ENCODE measurements around the gene NOS3. TPM values are rescaled to one million over a fixed set of nuclear protein-coding genes. Genes with fewer than 3 reads are reported as not detected.
A peak's percentile ranks its signal among the peaks of the same experiment; 100 is the strongest.
"Not testable (repeated sequence)": the region's sequence is repeated elsewhere in the genome, so short reads cannot be mapped to it uniquely, and the experiment has no call there.

NOS3 gene
- total and polyA plus RNA-seq, 9 of the 15 experiments (the other 6 are each of a cell fraction or from before 2014, with no cell fraction given), result 1.1 to 121 (median 23.6) TPM

DNA sequence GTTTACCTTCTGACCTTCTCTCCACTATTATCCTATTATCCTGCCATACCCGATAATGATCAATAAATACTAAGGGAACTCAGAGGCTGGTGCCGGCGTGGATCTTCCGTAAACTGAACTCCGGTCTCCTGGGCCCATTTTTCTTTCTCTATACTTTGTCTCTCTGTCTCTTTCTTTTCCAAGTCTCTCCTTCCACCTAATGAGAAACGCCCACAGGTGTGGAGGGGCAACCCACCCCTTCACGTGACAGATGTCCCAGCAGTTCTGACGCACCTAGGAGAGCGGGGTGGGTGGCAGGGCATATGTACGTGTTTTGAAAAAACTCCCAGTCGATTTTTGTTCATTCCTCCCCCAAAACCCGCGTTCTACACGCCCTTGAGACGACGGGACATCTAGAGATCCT lies 36.9 kb downstream of the NOS3 start (continued):
- TF ChIP-seq LEF1 (IDR thresholded peaks at IDR 0.05) (peak; percentile 52; the same call in 1 of the 2 replicates), RAD51 (IDR thresholded peaks at IDR 0.05; ENCODE audit: borderline replicate concordance, low read depth) (peak; percentile 72), ZNF311 (CRISPR knock-in tag; IDR thresholded peaks at IDR 0.05) (peak; percentile 47; the same call in 1 of the 2 replicates), MYC (CRISPR knock-in tag; IDR thresholded peaks at IDR 0.05; ENCODE audit: borderline replicate concordance, low read depth) (peak; percentile 68; the same call in 1 of the 2 replicates), BRD9 (IDR thresholded peaks at IDR 0.05; ENCODE audit: low read depth, partially characterized antibody) (peak; percentile 16), ERF (CRISPR knock-in tag; IDR thresholded peaks at IDR 0.05) (peak; percentile 71; the same call in 1 of the 2 replicates), SAP30 (IDR thresholded peaks at IDR 0.05; ENCODE audit: borderline replicate concordance, insufficient read depth, low read depth, low read length, poor library complexity, severe bottlenecking) (peak; percentile 35), ZBTB11 (CRISPR knock-in tag; IDR thresholded peaks at IDR 0.05) (0 out of 6 replicates have a peak, but pooled peaks of 1 of the 3 experiments have one; percentile 6), SMARCC2 (IDR thresholded peaks at IDR 0.05; ENCODE audit: low read depth) (peak; percentile 25; the same call in 1 of the 2 replicates), CXXC5 (CRISPR knock-in tag; IDR thresholded peaks at IDR 0.05) (0 out of 2 replicates have a peak, but pooled peaks have one; percentile 25), CAMTA2 (CRISPR knock-in tag; conservative IDR thresholded peaks at IDR 0.05) (0 out of 2 replicates have a peak, but pooled peaks have one; percentile 39), TAF7 (tag; IDR thresholded peaks at IDR 0.05) (0 out of 2 replicates have a peak, but pooled peaks have one; percentile 10), MITF (IDR thresholded peaks at IDR 0.05) (0 out of 2 replicates have a peak, but pooled peaks have one; percentile 10), SOX6 (IDR thresholded peaks at IDR 0.05) (0 out of 2 replicates have a peak, but pooled peaks have one; percentile 9), MLLT1 (IDR thresholded peaks at IDR 0.05) (peak in 1 of 2 experiments; percentile 65; a peak in 1 of 4 replicates)
- not testable (repeated sequence) for TF ChIP-seq MYC (IDR thresholded peaks at IDR 0.05; ENCODE audit: low read depth, low read length)
- TF ChIP-seq, protein P1, sequence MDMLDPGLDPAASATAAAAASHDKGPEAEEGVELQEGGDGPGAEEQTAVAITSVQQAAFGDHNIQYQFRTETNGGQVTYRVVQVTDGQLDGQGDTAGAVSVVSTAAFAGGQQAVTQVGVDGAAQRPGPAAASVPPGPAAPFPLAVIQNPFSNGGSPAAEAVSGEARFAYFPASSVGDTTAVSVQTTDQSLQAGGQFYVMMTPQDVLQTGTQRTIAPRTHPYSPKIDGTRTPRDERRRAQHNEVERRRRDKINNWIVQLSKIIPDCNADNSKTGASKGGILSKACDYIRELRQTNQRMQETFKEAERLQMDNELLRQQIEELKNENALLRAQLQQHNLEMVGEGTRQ (CRISPR knock-in tag; IDR thresholded peaks at IDR 0.05), result peak; percentile 81
- TF ChIP-seq, protein P2, sequence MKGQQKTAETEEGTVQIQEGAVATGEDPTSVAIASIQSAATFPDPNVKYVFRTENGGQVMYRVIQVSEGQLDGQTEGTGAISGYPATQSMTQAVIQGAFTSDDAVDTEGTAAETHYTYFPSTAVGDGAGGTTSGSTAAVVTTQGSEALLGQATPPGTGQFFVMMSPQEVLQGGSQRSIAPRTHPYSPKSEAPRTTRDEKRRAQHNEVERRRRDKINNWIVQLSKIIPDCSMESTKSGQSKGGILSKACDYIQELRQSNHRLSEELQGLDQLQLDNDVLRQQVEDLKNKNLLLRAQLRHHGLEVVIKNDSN (CRISPR knock-in tag; IDR thresholded peaks at IDR 0.05), result peak; percentile 84

All from K562 (cell line).